Endothelial cell of umbilical vein (primary cell): Measurements from ENCODE around the gene PITPNM3. TPM values are rescaled to one million over a fixed set of nuclear protein-coding genes. Genes with fewer than 3 reads are reported as not detected.

Experiments
- BruUV-seq: library from RNA; stranded (reverse); fragments of 400-500 nt; replicated peaks from 2 replicates; lab custom pipeline; 2021; lab: Mats Ljungman, UMichigan
- CTCF ChIA-PET: fragments of 300-600, 350-600 bp; sonication (Branson Sonifier 250); formaldehyde crosslinking; loops from one replicate; lab custom pipeline; 2021; ENCODE audit warnings: antibody characterized with exemption, inconsistent platforms; lab: Charles Lee
- POLR2A ChIA-PET: fragments of 300-600, 350-600 bp; sonication (Branson Sonifier 250); formaldehyde crosslinking; loops from one replicate; lab custom pipeline; 2021; ENCODE audit warnings: antibody characterized with exemption, inconsistent platforms; lab: Charles Lee
- DNase-seq: peaks from one replicate; pipeline ENCODE4 v3.0.0-alpha.2; 2011; ENCODE audit warnings: low read depth, low spot score
- FAIRE-seq: peaks from 2 replicates; lab custom pipeline; 2011; peaks lifted over from hg19 to GRCh38; lab: Jason Lieb, UNC
- H2AFZ ChIP-seq: 2 replicates; pipeline ENCODE4 v1.6.0; 2012; ENCODE audit warnings: low read depth, low read length, control low read depth, inconsistent platforms
- H3K27ac ChIP-seq: 2 replicates; pipeline ENCODE4 v1.5.1; 2011; ENCODE audit warnings: low read depth, mild to moderate bottlenecking, control low read depth, low read length, moderate library complexity; ENCODE audit not compliant: insufficient read depth
- H3K27me3 ChIP-seq, 2 experiments: 2 replicates each; pipeline versions ENCODE4 v1.6.0 to v1.6.1; 2011; ENCODE audit warnings: low read length in 2 of 2, mixed read lengths in 1 of 2; ENCODE audit not compliant: control insufficient read depth in 2 of 2, insufficient read depth in 2 of 2
- H3K36me3 ChIP-seq, 2 experiments: 2 replicates in 1 of 2; 3 replicates in 1 of 2; pipeline ENCODE4 v1.5.1; 2011; ENCODE audit warnings: low read length in 2 of 2, mild to moderate bottlenecking in 1 of 2, moderate library complexity in 1 of 2; ENCODE audit not compliant: control insufficient read depth in 2 of 2, insufficient read depth in 2 of 2; ENCODE audit errors: extremely low read depth in 1 of 2
- H3K4me1 ChIP-seq: 3 replicates; pipeline ENCODE4 v1.5.1; 2011; ENCODE audit warnings: mild to moderate bottlenecking, low read length; ENCODE audit not compliant: control insufficient read depth, insufficient read depth; ENCODE audit errors: extremely low read depth
- H3K4me2 ChIP-seq: 2 replicates; pipeline ENCODE4 v1.6.1; 2011; ENCODE audit warnings: low read length, control low read depth, mixed read lengths; ENCODE audit not compliant: insufficient read depth
- H3K4me3 ChIP-seq, 3 experiments: fragments of 200-600 bp in 1 of 3; sonication (generic), shearing (Covaris generic) in 1 of 3; replicated peaks in 1 of 3; 2 replicates each; pipeline ENCODE4 v1.5.1; 2011 to 2016; ENCODE audit warnings: control low read depth in 3 of 3, low read length in 3 of 3, mild to moderate bottlenecking in 2 of 3, inconsistent platforms in 1 of 3, low read depth in 1 of 3, moderate library complexity in 1 of 3; ENCODE audit not compliant: insufficient read depth in 1 of 3
- H3K79me2 ChIP-seq: 2 replicates; pipeline ENCODE4 v1.6.0; 2012; ENCODE audit warnings: low read length, inconsistent platforms; ENCODE audit not compliant: control insufficient read depth, insufficient read depth
- H3K9ac ChIP-seq: replicated peaks from 2 replicates; pipeline ENCODE3; 2011; ENCODE audit warnings: low read length, control low read depth; ENCODE audit not compliant: insufficient read depth; ENCODE audit errors: extremely low read depth
- H3K9me1 ChIP-seq: replicated peaks from 3 replicates; pipeline ENCODE4 v1.6.0; 2011; ENCODE audit warnings: mild to moderate bottlenecking, low read length; ENCODE audit not compliant: control insufficient read depth, insufficient read depth; ENCODE audit errors: extremely low read depth
- H3K9me3 ChIP-seq: replicated peaks from 2 replicates; pipeline ENCODE4 v1.5.1; 2012; ENCODE audit warnings: low read length, inconsistent platforms; ENCODE audit not compliant: control insufficient read depth, insufficient read depth
- H4K20me1 ChIP-seq: replicated peaks from 2 replicates; pipeline ENCODE3; 2011; ENCODE audit warnings: mild to moderate bottlenecking, low read length; ENCODE audit not compliant: control insufficient read depth, insufficient read depth; ENCODE audit errors: extremely low read depth
- EZH2 ChIP-seq: IDR thresholded peaks from 2 replicates; pipeline ENCODE4 v1.6.1; 2012; ENCODE audit warnings: borderline replicate concordance, low read depth, mild to moderate bottlenecking, moderate library complexity, low read length, inconsistent platforms; ENCODE audit not compliant: severe bottlenecking
- FOS ChIP-seq: IDR thresholded peaks from 2 replicates; pipeline ENCODE4 v1.6.1; 2011; ENCODE audit warnings: mild to moderate bottlenecking, low read length, moderate library complexity, borderline replicate concordance; ENCODE audit not compliant: insufficient read depth
- GATA2 ChIP-seq: IDR thresholded peaks from 2 replicates; pipeline ENCODE4 v1.7.0; 2011; ENCODE audit warnings: low read depth, mild to moderate bottlenecking, moderate library complexity, mixed read lengths, low read length; ENCODE audit not compliant: insufficient read length, insufficient read depth
- JUN ChIP-seq: IDR thresholded peaks from 2 replicates; pipeline ENCODE4 v1.6.1; 2011; ENCODE audit warnings: borderline replicate concordance, low read depth; ENCODE audit not compliant: insufficient read length, insufficient read depth
- MYC ChIP-seq: IDR thresholded peaks from one replicate; pipeline ENCODE4 v1.6.1; 2011; ENCODE audit warnings: mild to moderate bottlenecking, low read depth, low read length
- POLR2A ChIP-seq: IDR thresholded peaks from 2 replicates; pipeline ENCODE4 v1.6.1; 2012; ENCODE audit warnings: low read depth, mild to moderate bottlenecking, control low read depth, low read length
- POLR2AphosphoS5 ChIP-seq: IDR thresholded peaks from 2 replicates; pipeline ENCODE4 v1.6.1; 2012; ENCODE audit warnings: low read depth, mild to moderate bottlenecking, control low read depth, low read length, moderate library complexity; ENCODE audit not compliant: insufficient read depth
- dilution Hi-C: fragments of 300-500 bp; cut with MboI; formaldehyde crosslinking; loops from one replicate; pipeline ENCODE4 v1.15.0; 2019; ENCODE audit warnings: low sequenced_read_pairs; ENCODE audit not compliant: extremely low pct_ligation_motif_present
- intact Hi-C: fragments of 100-400 bp; cut with micrococcal nuclease; formaldehyde crosslinking; loops from one replicate; pipeline ENCODE4 v1.10.0; 2022
- polyA plus RNA-seq, 4 experiments: library from polyadenylated mRNA; depleted of rRNA in 3 of 4; stranded (reverse) in 3 of 4; unstranded in 1 of 4; fragments of >200 nt; gene quantifications; 2 replicates each; pipeline versions ENCODE4 v1.2.1 to v1.2.3, GENCODE V29; 2011 to 2012; ENCODE audit warnings: missing spikeins in 1 of 4
- total RNA-seq: library from RNA; stranded (reverse); gene quantifications from 2 replicates; pipeline ENCODE4 v1.2.3, GENCODE V29; 2021
- TF ChIP-seq, protein P1 (sequence below): IDR thresholded peaks from 2 replicates; pipeline ENCODE4 v1.6.1; 2011; ENCODE audit not compliant: insufficient read depth, insufficient read length

Gene PITPNM3
- total and polyA plus RNA-seq, 2 donors (not counting 3 experiments of a cell fraction or from before 2014, with no cell fraction given) = 1.0 to 1.9 TPM

DNA sequence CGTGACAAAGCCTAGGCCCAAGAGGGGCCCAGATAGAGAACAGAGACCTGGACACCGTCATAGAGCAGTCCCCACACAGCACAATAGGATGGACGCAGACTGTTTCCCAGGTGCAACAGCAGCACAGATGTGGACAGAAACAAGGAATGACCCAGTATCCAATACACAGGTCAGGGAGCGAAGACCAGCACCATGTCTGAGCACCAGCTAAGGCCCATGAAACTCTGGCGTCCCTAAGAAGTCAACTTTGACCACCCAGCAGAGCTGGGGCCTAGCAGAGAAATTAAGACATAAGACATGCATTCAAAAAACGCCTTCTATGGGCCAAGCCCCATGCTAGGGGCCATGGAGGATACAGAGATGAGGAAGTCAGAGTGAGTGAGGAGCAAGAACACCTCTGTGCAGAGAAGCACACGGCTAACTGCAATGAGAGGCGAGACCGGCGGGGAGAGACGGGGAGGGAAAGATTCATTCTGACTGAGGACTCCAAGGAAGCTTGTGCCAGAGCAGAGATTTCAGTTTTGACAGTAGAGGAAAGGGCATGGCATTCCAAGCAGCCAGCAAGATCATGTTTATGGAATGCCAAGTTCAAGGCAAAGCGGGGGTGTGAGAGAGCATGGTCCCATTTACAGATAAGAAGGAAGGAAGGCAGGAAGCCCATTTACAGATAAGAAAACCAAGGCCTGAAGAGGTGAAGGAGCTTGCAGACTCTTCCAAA, 50.8 kb downstream of the PITPNM3 start:
- H3K36me3 ChIP-seq = no peaks in the 10 kb centered on the region
- no peaks in the 10 kb centered on the region for H4K20me1 ChIP-seq
- TF ChIP-seq, protein P1, sequence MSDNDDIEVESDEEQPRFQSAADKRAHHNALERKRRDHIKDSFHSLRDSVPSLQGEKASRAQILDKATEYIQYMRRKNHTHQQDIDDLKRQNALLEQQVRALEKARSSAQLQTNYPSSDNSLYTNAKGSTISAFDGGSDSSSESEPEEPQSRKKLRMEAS = no peak
- TF ChIP-seq FOS (peak; percentile 50), POLR2A (peak; percentile 52), GATA2 (peak; percentile 96), MYC (no peak), POLR2AphosphoS5 (peak; percentile 55)
- no peak overlapping the region for H3K4me3 ChIP-seq
- no peak overlapping the region for H2AFZ ChIP-seq
- intact Hi-C loops (loop anchor here (5.0 kb wide), 2 partner anchors 33 to 72 kb away; no protein-coding TSS in a partner anchor), dilution Hi-C loops (no loop called here)
- DNase-seq (peak; percentile 56), FAIRE-seq (peak; percentile 93)
- CTCF ChIA-PET = interaction anchor here (0.7 to 3.1 kb wide), 5 partner anchors 10 to 54 kb away, joined by 3 to 14 read pairs (median 5); no protein-coding TSS in a partner anchor
- no peaks in the 10 kb centered on the region for H3K9me1 ChIP-seq
- no peaks in the 10 kb centered on the region for H3K9me3 ChIP-seq
- POLR2A ChIA-PET = interaction anchor here (1.2 kb wide), 1 partner anchor 33 kb away, joined by 3 read pairs; no protein-coding TSS in a partner anchor
- no peaks in the 10 kb centered on the region for H3K79me2 ChIP-seq
- BruUV-seq = no TSS peak
- peak overlapping the region; percentile 12 for H3K27ac ChIP-seq
- no peak overlapping the region for H3K9ac ChIP-seq
- H3K4me2 ChIP-seq = peak overlapping the region; percentile 52
- no peaks in the 10 kb centered on the region for H3K27me3 ChIP-seq
- peaks cover 38% of the 10 kb centered on the region for H3K4me1 ChIP-seq

DNA sequence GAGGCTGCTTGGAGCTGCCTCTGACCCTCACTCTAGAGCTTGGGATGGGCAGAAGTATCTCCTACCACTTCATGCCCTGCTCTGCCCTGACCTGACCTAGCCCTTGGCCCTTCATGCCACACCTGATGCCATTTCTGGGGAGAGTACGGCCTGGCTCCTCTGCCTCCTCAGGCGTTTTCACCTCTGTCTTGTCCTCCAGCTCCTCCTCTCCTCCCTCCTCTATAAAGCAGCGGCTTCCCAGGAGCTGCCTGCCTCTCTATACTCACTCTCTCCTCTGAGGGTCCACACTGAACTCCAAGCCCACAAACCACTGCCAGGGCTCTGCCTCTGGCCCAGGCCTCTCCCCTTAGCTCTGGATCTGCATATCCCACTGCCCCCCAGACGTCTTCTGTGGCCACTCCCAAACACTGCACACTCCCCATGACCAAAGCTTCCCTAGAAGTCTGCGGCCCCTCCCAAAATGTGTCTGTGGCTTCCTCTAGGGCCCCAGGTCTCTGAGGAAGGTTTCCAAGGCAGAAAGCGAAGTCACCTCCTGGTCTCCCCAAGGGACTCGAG, 52.6 kb downstream of the PITPNM3 start:
- FAIRE-seq (no peak), DNase-seq (no peak)
- BruUV-seq = no TSS peak

More for the DNA sequence above, 52.6 kb downstream of the PITPNM3 start:
- H3K4me2 ChIP-seq = no peak overlapping the region
- no peaks in the 10 kb centered on the region for H3K9me1 ChIP-seq
- no peak overlapping the region for H3K27ac ChIP-seq
- H3K36me3 ChIP-seq = no peaks in the 10 kb centered on the region
- ChIA-PET CTCF (interaction anchor here (1.1 to 3.1 kb wide), 3 partner anchors 9 to 31 kb away, joined by 3 to 14 read pairs (median 5); no protein-coding TSS in a partner anchor), POLR2A (no interaction called here)
- no peaks in the 10 kb centered on the region for H3K79me2 ChIP-seq
- dilution Hi-C loops = no loop called here
- H3K4me1 ChIP-seq = peaks cover 31% of the 10 kb centered on the region
- TF ChIP-seq JUN = no peak
- TF ChIP-seq POLR2A = no peak
- TF ChIP-seq, protein P1 = no peak
- no peak for TF ChIP-seq EZH2
- TF ChIP-seq FOS = no peak
- no peak for TF ChIP-seq POLR2AphosphoS5
- no peak for TF ChIP-seq GATA2
- no peaks in the 10 kb centered on the region for H3K9me3 ChIP-seq
- no peak overlapping the region for H3K4me3 ChIP-seq
- H3K9ac ChIP-seq = no peak overlapping the region
- H4K20me1 ChIP-seq = no peaks in the 10 kb centered on the region
- no peaks in the 10 kb centered on the region for H3K27me3 ChIP-seq
- H2AFZ ChIP-seq = no peak overlapping the region
- intact Hi-C loops = no loop called here
